SK-MEL-5 (cell line): ENCODE data around the gene LMNTD2. TPM values are rescaled to one million over a fixed set of nuclear protein-coding genes. Genes with fewer than 3 reads are reported as not detected.

ENCODE experiments used
- DNase-seq: peaks from one replicate; pipeline ENCODE4 v3.0.0-alpha.2; 2016; ENCODE audit warnings: low read depth, low spot score
- in situ Hi-C: cut with HindIII; loops from 2 replicates; pipeline ENCODE4 v1.10.0; 2016; ENCODE audit warnings: low sequenced_read_pairs, high pct_unique_total_duplicates, low pct_unique_long_range_greater_than_20kb
- total RNA-seq: library from RNA; depleted of rRNA; stranded (reverse); fragments of >200 nt; shearing (Covaris generic); gene quantifications from 2 replicates; pipeline ENCODE4 v1.2.3, GENCODE V29; 2014

LMNTD2 gene
- total RNA-seq, 1 experiment from 2014 or later, result 1.8 TPM

DNA sequence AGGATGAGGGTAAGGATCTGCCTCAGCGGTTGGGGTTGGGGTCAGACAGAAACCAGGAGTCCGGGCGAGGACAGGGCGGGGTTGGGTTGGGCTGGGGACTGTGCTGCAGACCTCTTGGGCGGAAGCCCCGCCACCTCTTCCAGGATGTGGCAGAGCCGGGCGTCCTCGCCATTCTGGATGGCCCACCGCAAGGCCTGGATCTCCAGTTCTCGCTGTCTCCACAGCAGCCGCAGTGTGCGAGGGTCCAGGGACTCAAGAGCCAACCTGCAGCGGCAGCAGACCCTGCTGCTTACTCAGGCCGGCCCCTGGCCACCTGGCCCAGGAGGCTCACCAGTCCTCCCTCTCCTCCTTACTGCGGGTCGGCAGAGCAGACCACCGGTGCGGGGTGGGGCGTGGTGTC lies 2.0 kb downstream of the LMNTD2 start:
- in situ Hi-C loops, result no loop called here
- DNase-seq, result no peak

- in situ Hi-C loops, result no loop called here
These were observed 3.0 kb downstream of the LMNTD2 start for GRCh38 chr11:557328-558132.

DNA sequence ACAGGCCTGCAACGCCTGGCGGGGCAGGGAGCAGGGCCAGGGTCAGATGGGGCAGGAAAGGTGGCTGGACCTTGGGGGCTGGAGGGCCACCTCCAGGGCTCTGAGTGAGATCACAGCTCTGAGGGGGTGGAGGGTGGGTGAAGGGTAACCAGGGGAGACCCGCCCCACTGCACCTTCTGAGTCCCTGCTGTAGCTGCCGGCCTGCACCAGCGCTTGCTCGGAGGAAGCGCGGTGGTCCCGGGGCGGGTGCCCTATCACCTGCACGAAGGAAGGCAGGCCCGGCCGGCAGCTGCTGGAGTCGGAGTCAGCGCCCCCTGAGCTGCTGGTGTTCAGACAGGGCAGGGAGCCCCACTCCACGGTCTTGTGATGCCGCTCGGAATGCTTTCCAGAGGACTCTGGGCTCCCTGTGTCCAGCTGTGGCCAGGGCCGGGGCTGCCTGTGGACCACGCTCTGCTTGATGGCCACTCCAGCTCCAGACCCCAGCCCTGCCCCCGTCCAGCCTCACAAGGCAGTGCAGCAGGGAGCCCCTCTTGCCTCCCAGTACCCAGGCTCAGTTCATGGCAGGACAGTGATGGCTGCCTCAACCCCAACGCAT lies 3.8 kb downstream of the LMNTD2 start:
- DNase-seq, result no peak
- in situ Hi-C loops, result no loop called here

More at GRCh38 chr11:557328-558132, 3.0 kb downstream of the LMNTD2 start:
- no peak for DNase-seq

- in situ Hi-C loops, result no loop called here
- no peak for DNase-seq
These were observed 4.5 kb downstream of the LMNTD2 start for GRCh38 chr11:555780-556661.

DNA sequence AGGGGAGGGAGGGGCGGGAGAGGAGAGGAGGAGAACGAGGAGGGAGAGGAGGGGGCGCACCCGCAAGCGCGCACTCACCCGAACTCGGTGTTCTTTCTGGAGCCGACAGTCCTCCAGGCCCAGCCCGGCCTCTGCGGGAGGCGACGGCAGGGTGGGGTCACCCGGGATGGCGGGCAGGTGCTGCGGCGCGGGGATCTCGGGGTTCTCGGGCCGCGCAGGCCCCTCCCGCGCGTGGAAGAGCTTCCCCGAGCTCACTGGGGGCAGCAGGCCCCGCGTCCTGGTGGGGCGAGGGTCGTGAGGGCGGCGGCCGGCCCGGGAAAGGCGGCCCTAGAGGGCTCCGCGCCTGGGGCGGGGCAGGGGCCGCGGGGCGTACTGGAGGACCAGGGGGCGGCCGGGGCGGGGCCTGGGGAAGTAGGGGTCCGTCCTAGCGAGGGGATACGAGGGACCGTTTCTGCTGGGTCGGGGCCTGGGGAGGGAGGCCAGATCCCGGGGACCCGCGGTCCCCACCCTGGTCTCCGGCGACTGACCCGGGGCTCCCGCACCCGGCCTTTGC lies 5.2 kb downstream of the LMNTD2 start:
- in situ Hi-C loops, result no loop called here

GRCh38 chr11:554428-555226 lies 5.9 kb downstream of the LMNTD2 start:
- DNase-seq, result peak; percentile 72

More for the DNA sequence above, 5.2 kb downstream of the LMNTD2 start:
- DNase-seq, result no peak

DNA sequence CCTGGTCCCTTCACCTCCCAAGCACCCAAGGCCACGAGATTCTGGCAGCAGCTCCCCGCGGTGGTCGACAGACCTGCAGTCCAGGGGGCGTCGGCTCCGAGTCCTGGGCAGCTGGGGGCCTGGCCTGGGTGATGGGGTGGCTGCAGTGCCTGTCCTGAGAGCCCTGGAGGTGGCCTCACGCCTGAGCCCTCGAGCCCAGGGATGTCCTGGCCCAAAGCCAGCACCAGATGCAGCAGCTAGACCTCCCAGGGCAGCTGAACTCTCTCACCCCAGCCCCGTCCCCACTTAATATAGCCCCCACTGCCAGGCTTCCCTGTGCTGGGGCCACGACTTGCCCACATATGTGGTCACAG lies 6.6 kb downstream of the LMNTD2 start:
- in situ Hi-C loops, result no loop called here
- no peak for DNase-seq

More at GRCh38 chr11:554428-555226, 5.9 kb downstream of the LMNTD2 start:
- in situ Hi-C loops, result no loop called here

DNA sequence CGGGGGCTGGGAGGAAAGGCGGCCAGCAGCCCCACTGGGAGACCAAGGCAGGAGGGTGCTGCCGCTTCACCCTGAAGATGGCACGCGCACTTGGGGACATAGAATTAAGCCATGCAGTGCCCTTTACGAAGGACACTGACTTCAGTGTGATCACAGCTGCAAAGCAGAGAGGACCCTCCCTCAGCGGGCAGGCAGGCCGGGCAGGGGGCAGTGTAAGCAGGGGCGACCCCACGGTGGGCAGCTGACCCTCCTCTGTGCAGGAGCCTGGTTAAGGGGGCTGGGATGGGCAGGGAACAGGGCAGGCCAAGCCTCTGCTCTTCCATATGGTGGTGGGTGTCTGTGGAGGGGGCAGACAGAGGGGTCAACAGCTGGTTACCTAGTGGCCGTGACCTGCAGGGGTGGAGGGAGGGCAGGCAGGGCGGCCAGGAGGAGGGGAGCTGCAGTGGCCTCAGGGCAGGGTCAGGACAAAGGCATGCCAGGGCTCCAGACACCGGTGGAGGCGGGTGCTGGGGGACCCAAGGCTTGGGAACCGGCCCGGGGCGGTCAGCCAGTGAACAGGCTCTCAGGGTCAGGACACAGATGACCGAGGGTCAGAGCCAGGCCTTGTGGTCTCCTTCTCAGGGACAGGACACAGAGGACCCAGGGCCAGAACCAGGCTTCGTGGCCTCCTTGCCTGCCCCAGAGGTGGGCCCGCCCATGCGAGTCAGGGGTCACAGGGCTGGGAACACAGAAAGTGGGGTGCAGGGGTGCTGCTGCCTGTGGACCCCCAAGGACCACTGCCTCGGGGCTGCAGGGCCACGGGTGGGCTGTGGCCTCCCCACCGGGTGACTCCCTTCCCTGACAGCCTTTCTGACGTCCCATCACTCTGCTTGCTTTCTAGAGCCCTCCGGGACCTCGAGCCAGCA lies 7.2 kb downstream of the LMNTD2 start:
- in situ Hi-C loops, result no loop called here
- DNase-seq, result no peak

- no peak for DNase-seq
- in situ Hi-C loops, result no loop called here
These were observed 8.9 kb downstream of the LMNTD2 start for GRCh38 chr11:551596-551995.

- no peak for DNase-seq
- in situ Hi-C loops, result no loop called here
These were observed 9.4 kb downstream of the LMNTD2 start for GRCh38 chr11:551131-551530.

DNA sequence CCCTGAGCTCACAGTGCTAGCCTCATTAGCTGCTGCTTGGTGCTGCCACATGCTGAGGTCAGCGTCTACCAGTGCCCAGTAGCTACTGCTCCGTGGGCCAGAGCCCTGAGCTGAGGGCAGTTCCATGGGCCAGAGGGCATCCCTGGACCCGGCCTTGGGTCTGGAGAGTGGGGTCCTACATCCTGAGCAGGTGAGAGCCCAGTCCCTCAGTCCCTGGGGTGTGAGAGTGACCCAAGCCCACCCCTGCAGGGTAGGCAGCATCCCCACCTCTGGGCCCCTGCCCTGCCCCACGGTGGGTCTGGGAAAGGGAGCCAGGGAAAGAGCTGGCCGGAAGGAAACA lies 9.8 kb downstream of the LMNTD2 start:
- DNase-seq, result no peak
- in situ Hi-C loops, result no loop called here

DNA sequence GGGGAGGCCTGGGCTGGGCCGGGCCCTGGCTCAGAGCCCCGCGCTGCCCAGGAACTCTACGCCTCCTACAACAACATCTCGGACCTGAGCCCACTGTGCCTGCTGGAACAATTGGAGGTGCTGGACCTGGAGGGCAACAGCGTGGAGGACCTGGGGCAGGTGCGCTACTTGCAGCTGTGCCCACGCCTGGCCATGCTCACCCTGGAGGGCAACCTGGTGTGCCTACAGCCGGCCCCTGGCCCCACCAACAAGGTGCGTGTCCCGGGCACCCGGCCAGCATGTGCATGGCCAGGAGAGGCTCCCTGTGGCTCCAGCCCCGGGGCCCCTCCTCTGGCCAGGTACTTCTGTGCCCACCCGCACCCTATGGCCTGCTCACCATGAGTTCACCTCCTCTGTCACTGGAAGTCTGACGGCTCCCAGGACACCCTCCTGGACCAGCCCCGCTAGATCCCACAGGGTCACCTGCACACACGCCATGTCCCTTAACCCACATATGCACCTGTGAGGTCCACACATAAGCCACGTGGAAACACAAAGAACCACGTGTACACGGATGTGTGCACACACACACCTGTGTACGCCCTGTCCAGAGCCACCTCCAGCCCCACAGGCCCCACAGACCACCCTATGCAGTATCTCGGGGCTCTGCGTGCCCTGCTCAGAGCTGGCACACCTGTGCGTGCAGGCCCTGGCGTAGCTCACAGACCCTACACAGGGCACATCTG lies 10.4 kb downstream of the LMNTD2 start:
- in situ Hi-C loops, result no loop called here
- DNase-seq, result no peak

DNA sequence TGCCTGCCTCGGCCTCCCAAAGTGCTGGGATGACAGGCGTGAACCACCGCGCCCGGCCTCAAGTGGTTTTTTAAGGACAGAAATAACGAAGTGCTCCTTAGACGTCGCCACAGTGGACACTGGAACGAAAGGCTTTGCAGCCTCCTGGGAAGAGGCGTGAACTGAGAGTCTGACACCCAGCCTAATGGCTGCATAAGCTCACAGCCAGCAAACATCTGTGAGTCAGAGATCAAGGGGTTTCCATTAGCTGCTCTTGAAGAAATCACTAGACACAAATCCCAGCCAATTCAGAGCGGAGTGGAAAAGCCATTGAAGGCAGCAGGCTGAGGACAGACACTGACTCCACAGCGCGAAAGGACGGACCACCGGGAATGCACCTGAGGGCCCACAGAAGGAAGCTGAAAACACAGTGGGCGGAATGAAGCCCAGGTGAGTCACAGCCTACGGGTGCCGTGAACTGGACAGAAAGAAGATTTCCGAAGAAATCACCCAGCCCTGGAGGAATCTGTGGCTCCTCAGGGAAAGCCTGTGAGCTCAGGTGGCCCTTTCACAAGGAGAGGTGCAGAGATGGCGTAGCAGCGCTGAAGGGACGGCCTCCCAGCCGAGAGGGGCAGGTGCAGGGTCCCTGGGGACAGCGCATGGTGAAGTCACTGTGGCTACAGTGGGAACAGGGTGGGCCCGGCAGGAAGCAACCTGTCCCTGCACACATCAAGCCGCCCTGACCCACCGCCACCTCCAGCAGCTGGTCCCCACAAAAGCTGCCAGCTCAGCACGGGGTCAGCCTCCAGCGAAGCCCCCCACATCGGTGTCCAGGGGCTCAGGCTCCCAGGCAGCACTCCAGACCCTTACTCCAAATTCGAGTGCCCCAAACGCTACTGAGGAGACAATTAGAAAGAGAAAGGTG lies 11.6 kb downstream of the LMNTD2 start:
- in situ Hi-C loops, result no loop called here
- DNase-seq, result no peak

GRCh38 chr11:545171-545570 lies 15.4 kb downstream of the LMNTD2 start:
- in situ Hi-C loops, result no loop called here
- DNase-seq, result no peak

- in situ Hi-C loops, result no loop called here
- no peak for DNase-seq
These were observed 15.7 kb downstream of the LMNTD2 start for GRCh38 chr11:544817-545166.
